Endothelial cell of umbilical vein (primary cell): ENCODE results near the gene RABEP1.

Experiments
- EZH2 ChIP-seq: IDR thresholded peaks from 2 replicates; pipeline ENCODE4 v1.6.1; 2012; ENCODE audit warnings: borderline replicate concordance, low read depth, mild to moderate bottlenecking, moderate library complexity, low read length, inconsistent platforms; ENCODE audit not compliant: severe bottlenecking
- POLR2A ChIP-seq: IDR thresholded peaks from 2 replicates; pipeline ENCODE4 v1.6.1; 2012; ENCODE audit warnings: low read depth, mild to moderate bottlenecking, control low read depth, low read length
- POLR2AphosphoS5 ChIP-seq: IDR thresholded peaks from 2 replicates; pipeline ENCODE4 v1.6.1; 2012; ENCODE audit warnings: low read depth, mild to moderate bottlenecking, control low read depth, low read length, moderate library complexity; ENCODE audit not compliant: insufficient read depth
- TF ChIP-seq, protein P1 (sequence below), 2 donors: IDR thresholded peaks; 1 replicate in 1 of 2; 2 replicates in 1 of 2; pipeline ENCODE4 v1.5.1; 2011; ENCODE audit warnings: low read length in 2 of 2, mild to moderate bottlenecking in 2 of 2, moderate library complexity in 2 of 2, control low read depth in 1 of 2, inconsistent platforms in 1 of 2, low read depth in 1 of 2; ENCODE audit not compliant: insufficient read depth in 1 of 2; ENCODE audit errors: extremely low read depth in 1 of 2

- TF ChIP-seq, protein P1, sequence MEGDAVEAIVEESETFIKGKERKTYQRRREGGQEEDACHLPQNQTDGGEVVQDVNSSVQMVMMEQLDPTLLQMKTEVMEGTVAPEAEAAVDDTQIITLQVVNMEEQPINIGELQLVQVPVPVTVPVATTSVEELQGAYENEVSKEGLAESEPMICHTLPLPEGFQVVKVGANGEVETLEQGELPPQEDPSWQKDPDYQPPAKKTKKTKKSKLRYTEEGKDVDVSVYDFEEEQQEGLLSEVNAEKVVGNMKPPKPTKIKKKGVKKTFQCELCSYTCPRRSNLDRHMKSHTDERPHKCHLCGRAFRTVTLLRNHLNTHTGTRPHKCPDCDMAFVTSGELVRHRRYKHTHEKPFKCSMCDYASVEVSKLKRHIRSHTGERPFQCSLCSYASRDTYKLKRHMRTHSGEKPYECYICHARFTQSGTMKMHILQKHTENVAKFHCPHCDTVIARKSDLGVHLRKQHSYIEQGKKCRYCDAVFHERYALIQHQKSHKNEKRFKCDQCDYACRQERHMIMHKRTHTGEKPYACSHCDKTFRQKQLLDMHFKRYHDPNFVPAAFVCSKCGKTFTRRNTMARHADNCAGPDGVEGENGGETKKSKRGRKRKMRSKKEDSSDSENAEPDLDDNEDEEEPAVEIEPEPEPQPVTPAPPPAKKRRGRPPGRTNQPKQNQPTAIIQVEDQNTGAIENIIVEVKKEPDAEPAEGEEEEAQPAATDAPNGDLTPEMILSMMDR (IDR thresholded peaks at IDR 0.05; ENCODE audit: extremely low read depth in 1 of 2, insufficient read depth in 1 of 2, low read depth in 1 of 2, low read length in 2 of 2) = no peak
- TF ChIP-seq EZH2 (no peak), POLR2A (no peak), POLR2AphosphoS5 (no peak)
Measured at GRCh38 chr17:5299383-5299782, 17.3 kb downstream of the RABEP1 start.
